IPS-NIHi7 (cell line): ENCODE results near the gene SYT7.

Source experiments
- DNase-seq: peaks from one replicate; pipeline ENCODE4 v3.0.0; 2012; ENCODE audit warnings: mixed read lengths; ENCODE audit errors: extremely low spot score

Gene SYT7

GRCh38 chr11:61555051-61555969 lies 25.6 kb downstream of the SYT7 start:
- peak; percentile 70 for DNase-seq

- DNase-seq = no peak
Observed at GRCh38 chr11:61554172-61554988, 26.5 kb downstream of the SYT7 start.

GRCh38 chr11:61553373-61554171 lies 27.3 kb downstream of the SYT7 start:
- DNase-seq = no peak

- DNase-seq = no peak
Observed at GRCh38 chr11:61552108-61552635, 28.7 kb downstream of the SYT7 start.

- no peak for DNase-seq
Observed at GRCh38 chr11:61551634-61552033, 29.2 kb downstream of the SYT7 start.

- DNase-seq = no peak
Observed at GRCh38 chr11:61550665-61551227, 30.1 kb downstream of the SYT7 start.

- DNase-seq = no peak
Observed at GRCh38 chr11:61549662-61550568, 31.0 kb downstream of the SYT7 start.

- DNase-seq = no peak
Observed at GRCh38 chr11:61549177-61549576, 31.7 kb downstream of the SYT7 start.

- no peak for DNase-seq
Observed at GRCh38 chr11:61547246-61547645, 33.6 kb downstream of the SYT7 start.

GRCh38 chr11:61546663-61547062 lies 34.2 kb downstream of the SYT7 start:
- DNase-seq = no peak

GRCh38 chr11:61545921-61546320 lies 35.0 kb downstream of the SYT7 start:
- DNase-seq = no peak

GRCh38 chr11:61545341-61545740 lies 35.5 kb downstream of the SYT7 start:
- peak; percentile 76 for DNase-seq

- no peak for DNase-seq
Observed at GRCh38 chr11:61544466-61544865, 36.4 kb downstream of the SYT7 start.

GRCh38 chr11:61543606-61544306 lies 37.1 kb downstream of the SYT7 start:
- no peak for DNase-seq

- no peak for DNase-seq
Observed at GRCh38 chr11:61542705-61543104, 38.2 kb downstream of the SYT7 start.

- DNase-seq = peak; percentile 31
Observed at GRCh38 chr11:61542024-61542461, 38.8 kb downstream of the SYT7 start.

- DNase-seq = peak; percentile 86
Observed at GRCh38 chr11:61541598-61541997, 39.3 kb downstream of the SYT7 start.

GRCh38 chr11:61540528-61540927 lies 40.3 kb downstream of the SYT7 start:
- no peak for DNase-seq

GRCh38 chr11:61539831-61540357 lies 41.0 kb downstream of the SYT7 start:
- no peak for DNase-seq
